Tibial nerve (tissue), 4 donors: ENCODE measurements around the gene MAGEE1.

Experiments used
- CTCF ChIP-seq, 5 experiments: fragments of 200-600 bp in 3 of 5; fragments of 450-650 bp in 2 of 5; sonication (generic) in 3 of 5; IDR thresholded peaks; one replicate each; pipeline ENCODE4 v1.5.1; 2016 to 2019; ENCODE audit warnings: antibody characterized with exemption in 5 of 5, mild to moderate bottlenecking in 3 of 5, moderate library complexity in 2 of 5
- EP300 ChIP-seq, 2 donors: sonication (generic); formaldehyde crosslinking; IDR thresholded peaks; one replicate each; pipeline ENCODE4 v1.6.1; 2017; ENCODE audit warnings: antibody characterized with exemption in 2 of 2, mild to moderate bottlenecking in 1 of 2
- POLR2A ChIP-seq, 2 donors: fragments of 450-650 bp; IDR thresholded peaks; one replicate each; pipeline ENCODE4 v1.6.1; 2017; ENCODE audit warnings: antibody characterized with exemption in 2 of 2, mild to moderate bottlenecking in 2 of 2, moderate library complexity in 2 of 2

GRCh38 chrX:76454456-76454927, 27.0 kb downstream of the MAGEE1 start:
- peak in 3 of 5 experiments; percentile 28 to 43 (median 31) for TF ChIP-seq CTCF (IDR thresholded peaks at IDR 0.05)
- no peak for TF ChIP-seq EP300 (IDR thresholded peaks at IDR 0.05)
- TF ChIP-seq POLR2A (IDR thresholded peaks at IDR 0.05) = no peak
